GM10248 (cell line): Measurements from ENCODE around the gene TTC22.

Source experiments
- CTCF ChIA-PET: fragments of 300-600 bp; sonication (Branson Sonifier 250); formaldehyde crosslinking; extraction: SDS; loops from one replicate; lab custom pipeline; 2021; ENCODE audit warnings: antibody characterized with exemption; lab: Yijun Ruan, JAX
- POLR2A ChIA-PET: fragments of 350-650 bp; sonication (Branson Sonifier 250); formaldehyde crosslinking; extraction: SDS; loops from one replicate; lab custom pipeline; 2020; ENCODE audit warnings: antibody characterized with exemption; lab: Yijun Ruan, JAX
- DNase-seq: peaks from one replicate; pipeline ENCODE4 v3.0.0; 2012; ENCODE audit errors: extremely low spot score
- TF ChIP-seq, protein P1 (sequence below): IDR thresholded peaks from 2 replicates; pipeline ENCODE4 v1.5.1; 2012; ENCODE audit warnings: mild to moderate bottlenecking, low read depth; ENCODE audit errors: extremely low read depth, missing control alignments, control extremely low read depth

TTC22 gene

GRCh38 chr1:54772951-54773350, 28.2 kb downstream of the TTC22 start:
- DNase-seq: no peak
- TF ChIP-seq, protein P1, sequence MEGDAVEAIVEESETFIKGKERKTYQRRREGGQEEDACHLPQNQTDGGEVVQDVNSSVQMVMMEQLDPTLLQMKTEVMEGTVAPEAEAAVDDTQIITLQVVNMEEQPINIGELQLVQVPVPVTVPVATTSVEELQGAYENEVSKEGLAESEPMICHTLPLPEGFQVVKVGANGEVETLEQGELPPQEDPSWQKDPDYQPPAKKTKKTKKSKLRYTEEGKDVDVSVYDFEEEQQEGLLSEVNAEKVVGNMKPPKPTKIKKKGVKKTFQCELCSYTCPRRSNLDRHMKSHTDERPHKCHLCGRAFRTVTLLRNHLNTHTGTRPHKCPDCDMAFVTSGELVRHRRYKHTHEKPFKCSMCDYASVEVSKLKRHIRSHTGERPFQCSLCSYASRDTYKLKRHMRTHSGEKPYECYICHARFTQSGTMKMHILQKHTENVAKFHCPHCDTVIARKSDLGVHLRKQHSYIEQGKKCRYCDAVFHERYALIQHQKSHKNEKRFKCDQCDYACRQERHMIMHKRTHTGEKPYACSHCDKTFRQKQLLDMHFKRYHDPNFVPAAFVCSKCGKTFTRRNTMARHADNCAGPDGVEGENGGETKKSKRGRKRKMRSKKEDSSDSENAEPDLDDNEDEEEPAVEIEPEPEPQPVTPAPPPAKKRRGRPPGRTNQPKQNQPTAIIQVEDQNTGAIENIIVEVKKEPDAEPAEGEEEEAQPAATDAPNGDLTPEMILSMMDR: no peak
- ChIA-PET POLR2A (no interaction called here), CTCF (no interaction called here)

GRCh38 chr1:54768093-54768492, 33.0 kb downstream of the TTC22 start:
- POLR2A ChIA-PET: no interaction called here
- CTCF ChIA-PET: interaction anchor here (2.4 to 4.3 kb wide), 2 partner anchors 13 to 33 kb away, joined by 5 to 14 read pairs; partner anchors contain the start of gene TTC22
- no peak for DNase-seq
- TF ChIP-seq, protein P1: no peak

- TF ChIP-seq, protein P1: no peak
- DNase-seq: no peak
- ChIA-PET CTCF (interaction anchor here (2.4 to 4.3 kb wide), 2 partner anchors 14 to 33 kb away, joined by 5 to 14 read pairs; partner anchors contain the start of gene TTC22), POLR2A (no interaction called here)
These were observed 33.6 kb downstream of the TTC22 start for GRCh38 chr1:54767526-54767925.

DNA sequence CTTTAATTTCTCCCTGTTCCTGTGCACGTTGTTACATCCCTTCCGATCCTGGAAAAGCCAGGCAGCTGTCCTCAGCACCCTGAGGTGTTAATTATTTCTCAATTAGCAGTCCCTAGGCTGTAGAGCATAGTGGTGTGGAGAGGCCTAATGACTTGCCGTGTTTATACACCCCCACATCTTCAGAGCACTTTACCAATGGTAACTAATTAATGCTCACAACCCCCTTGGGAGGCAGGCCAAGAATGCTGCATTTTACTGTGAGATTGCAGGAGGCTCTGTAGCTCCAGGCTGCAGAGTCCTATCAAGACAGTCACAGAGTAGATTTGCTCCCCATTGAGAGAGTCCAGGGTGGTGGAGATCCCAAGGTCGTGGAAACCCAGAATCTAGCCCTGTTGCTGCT, 34.4 kb downstream of the TTC22 start:
- POLR2A ChIA-PET: no interaction called here
- no peak for DNase-seq
- TF ChIP-seq, protein P1: no peak
- CTCF ChIA-PET: interaction anchor here (2.4 to 4.3 kb wide), 2 partner anchors 15 to 34 kb away, joined by 5 to 14 read pairs; partner anchors contain the start of gene TTC22

GRCh38 chr1:54764922-54765561, 36.1 kb downstream of the TTC22 start:
- TF ChIP-seq, protein P1: no peak
- ChIA-PET POLR2A (no interaction called here), CTCF (interaction anchor here (1.0 to 4.3 kb wide), 4 partner anchors 15 to 49 kb away, joined by 3 to 14 read pairs (median 4); partner anchors contain the start of genes TTC22 and TTC4)
- DNase-seq: no peak

- CTCF ChIA-PET: interaction anchor here (1.9 to 4.3 kb wide), 2 partner anchors 37 to 49 kb away, joined by 5 to 14 read pairs; partner anchors contain the start of genes TTC22 and TTC4
- TF ChIP-seq, protein P1: no peak
- POLR2A ChIA-PET: no interaction called here
- DNase-seq: peak; percentile 98
These were observed 36.8 kb downstream of the TTC22 start, which contains the start of gene PARS2 for GRCh38 chr1:54764133-54764921. Gene PARS2, minus strand, starts transcription at chr1:54764523. Its CDS starts 5,362 bp downstream, at chr1:54759161.
